CD14-positive monocyte (primary cell): ENCODE data around the gene PLA2G2F. TPM values are rescaled to one million over a fixed set of nuclear protein-coding genes. Genes with fewer than 3 reads are reported as not detected.

ENCODE experiments used
- DNase-seq, 3 donors: peaks; one replicate each; pipeline ENCODE4 v3.0.0-alpha.2; 2011 to 2022
- H2AFZ ChIP-seq: 2 replicates; pipeline ENCODE4 v1.6.0; 2012; ENCODE audit warnings: mild to moderate bottlenecking, low read depth, low read length, inconsistent platforms; ENCODE audit not compliant: insufficient read depth, poor library complexity, severe bottlenecking
- H3K27ac ChIP-seq, 2 donors: 1 replicate in 1 of 2; 2 replicates in 1 of 2; pipeline ENCODE4 v1.5.1; 2012 to 2013; ENCODE audit warnings: low read length in 2 of 2, control low read depth in 1 of 2, inconsistent platforms in 1 of 2, low read depth in 1 of 2, mild to moderate bottlenecking in 1 of 2
- H3K27me3 ChIP-seq, 2 donors: one replicate each; pipeline versions ENCODE4 v1.6.0 to v1.6.1; 2011 to 2013; ENCODE audit warnings: low read length in 2 of 2; ENCODE audit not compliant: control insufficient read depth in 2 of 2, insufficient read depth in 2 of 2
- H3K36me3 ChIP-seq, 2 donors: replicated peaks in 1 of 2; 1 replicate in 1 of 2; 2 replicates in 1 of 2; pipeline versions ENCODE4 v1.5.1 to v1.6.1; 2012 to 2013; ENCODE audit warnings: low read length in 2 of 2, control low read depth in 1 of 2, inconsistent platforms in 1 of 2, mild to moderate bottlenecking in 1 of 2; ENCODE audit not compliant: insufficient read depth in 2 of 2, control insufficient read depth in 1 of 2
- H3K4me1 ChIP-seq, 2 donors: 1 replicate in 1 of 2; 2 replicates in 1 of 2; pipeline versions ENCODE4 v1.5.1 to v1.6.1; 2012 to 2013; ENCODE audit warnings: low read length in 2 of 2, control low read depth in 1 of 2, inconsistent platforms in 1 of 2, mild to moderate bottlenecking in 1 of 2, moderate library complexity in 1 of 2; ENCODE audit not compliant: insufficient read depth in 2 of 2, control insufficient read depth in 1 of 2
- H3K4me2 ChIP-seq: replicated peaks from 2 replicates; pipeline ENCODE3; 2012; ENCODE audit warnings: low read length, moderate library complexity, mild to moderate bottlenecking; ENCODE audit not compliant: poor library complexity, severe bottlenecking; ENCODE audit errors: extremely low read depth
- H3K4me3 ChIP-seq, 3 experiments: fragments of 200-600 bp in 1 of 3; sonication (generic) in 1 of 3; replicated peaks in 1 of 3; 1 replicate in 2 of 3; 2 replicates in 1 of 3; pipeline ENCODE4 v1.5.1; 2011 to 2013; ENCODE audit warnings: low read length in 3 of 3, mild to moderate bottlenecking in 3 of 3, control low read depth in 2 of 3, low read depth in 2 of 3, inconsistent platforms in 1 of 3, moderate library complexity in 1 of 3
- H3K79me2 ChIP-seq: 2 replicates; pipeline ENCODE4 v1.6.0; 2012; ENCODE audit warnings: mild to moderate bottlenecking, control low read depth, inconsistent platforms, low read length, moderate library complexity; ENCODE audit not compliant: insufficient read depth
- H3K9ac ChIP-seq: 2 replicates; pipeline ENCODE4 v1.6.0; 2017; ENCODE audit warnings: low read length, mild to moderate bottlenecking; ENCODE audit not compliant: insufficient read depth, poor library complexity, severe bottlenecking
- H3K9me3 ChIP-seq, 2 donors: replicated peaks in 1 of 2; 1 replicate in 1 of 2; 2 replicates in 1 of 2; pipeline versions ENCODE4 v1.5.1 to v1.6.1; 2012 to 2013; ENCODE audit warnings: low read length in 2 of 2, control low read depth in 1 of 2; ENCODE audit not compliant: control insufficient read depth in 1 of 2, insufficient read depth in 1 of 2
- H4K20me1 ChIP-seq: 2 replicates; pipeline ENCODE4 v1.6.0; 2012; ENCODE audit warnings: mild to moderate bottlenecking, low read length, control low read depth, moderate library complexity; ENCODE audit not compliant: insufficient read depth
- H3K27ac Mint-ChIP-seq, 7 donors: one replicate each; pipeline ENCODE4 v1.8.0; 2020; ENCODE audit warnings: mild to moderate bottlenecking in 7 of 7, mixed read lengths in 7 of 7, moderate library complexity in 6 of 7, inconsistent platforms in 2 of 7
- H3K27me3 Mint-ChIP-seq, 3 donors: one replicate each; pipeline ENCODE4 v1.8.0; 2021 to 2022; ENCODE audit warnings: low read depth in 3 of 3, mild to moderate bottlenecking in 3 of 3, mixed read lengths in 3 of 3, moderate library complexity in 3 of 3, inconsistent platforms in 1 of 3
- H3K36me3 Mint-ChIP-seq, 2 donors: one replicate each; pipeline ENCODE4 v1.8.0; 2020; ENCODE audit warnings: mixed read lengths in 2 of 2, inconsistent platforms in 1 of 2, mild to moderate bottlenecking in 1 of 2
- H3K4me1 Mint-ChIP-seq: one replicate; pipeline ENCODE4 v1.8.0; 2020; ENCODE audit warnings: mild to moderate bottlenecking, mixed read lengths
- H3K4me3 Mint-ChIP-seq, 2 donors: one replicate each; pipeline ENCODE4 v1.8.0; 2020; ENCODE audit warnings: mild to moderate bottlenecking in 2 of 2, mixed read lengths in 2 of 2, moderate library complexity in 1 of 2
- H3K9me3 Mint-ChIP-seq, 7 donors: one replicate each; pipeline ENCODE4 v1.8.0; 2020 to 2022; ENCODE audit warnings: mixed read lengths in 7 of 7, mild to moderate bottlenecking in 6 of 7, moderate library complexity in 6 of 7, inconsistent platforms in 2 of 7
- CTCF ChIP-seq: fragments of 200-600 bp; IDR thresholded peaks from one replicate; pipeline ENCODE4 v1.8.0; 2022; ENCODE audit warnings: antibody characterized with exemption, mild to moderate bottlenecking
- WGBS: methylation state at CpG from one replicate; pipeline ENCODE4 v1.1.5; 2013; ENCODE audit warnings: missing lambda C conversion rate; ENCODE audit not compliant: insufficient coverage; 5-methylcytosine and 5-hydroxymethylcytosine counted together
- intact Hi-C, 2 donors: fragments of 100-400 bp; cut with micrococcal nuclease; formaldehyde crosslinking; loops; one replicate each; pipeline versions ENCODE4 v1.15.0 to v1.15.1; 2023
- polyA plus RNA-seq, 3 donors: library from polyadenylated mRNA; depleted of rRNA in 1 of 3; unstranded in 2 of 3; stranded (reverse) in 1 of 3; fragments of 300-500 nt in 2 of 3; fragments of >200 nt in 1 of 3; fragmentation: Illumina TruSeq in 2 of 3; gene quantifications; 1 replicate in 2 of 3; 2 replicates in 1 of 3; pipeline ENCODE4 v1.2.3, GENCODE V29; 2012 to 2021

The PLA2G2F gene
- polyA plus RNA-seq, 3 donors, result not detected

DNA sequence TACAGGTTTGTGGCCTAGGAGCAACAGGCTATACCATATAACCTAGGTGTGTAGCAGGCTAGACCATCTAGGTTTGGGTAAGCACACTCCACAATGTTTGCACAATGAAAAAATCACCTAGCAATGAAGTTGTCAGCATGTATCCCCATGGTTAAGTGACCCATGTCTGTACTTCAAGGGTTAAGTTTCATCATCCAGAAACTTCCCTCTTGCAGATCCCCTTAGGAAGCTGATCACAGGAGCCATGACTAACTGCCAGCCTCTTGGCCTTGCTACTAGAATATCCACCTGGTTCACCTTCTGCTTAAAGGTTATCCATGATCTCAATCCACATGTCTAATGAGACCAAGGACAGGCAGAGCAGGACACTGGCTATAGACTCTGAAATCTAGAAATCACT lies 43.3 kb downstream of the PLA2G2F start:
- peak in 1 of 3 donors; percentile 17 for DNase-seq
- Histone ChIP-seq H3K4me2 (no peak overlapping the region), H3K27ac (no peak overlapping the region), H3K79me2 (no peaks in the 10 kb centered on the region), H3K4me3 (no peak overlapping the region), H2AFZ (no peak overlapping the region), H3K9me3 (peaks cover 8 to 10% of the 10 kb centered on the region in 2 donors), H4K20me1 (no peaks in the 10 kb centered on the region), H3K4me1 (peaks cover 20 to 23% of the 10 kb centered on the region in 2 donors), H3K9ac (no peak overlapping the region), H3K36me3 (no peaks in the 10 kb centered on the region), H3K27me3 (peaks cover 23 to 32% of the 10 kb centered on the region in 2 donors)
- Mint-ChIP-seq H3K9me3 (peaks cover 12 to 19% (median 17%) of the 10 kb centered on the region in 7 donors), H3K27me3 (peaks cover 36 to 45% (median 43%) of the 10 kb centered on the region in 3 donors), H3K4me3 (no peak overlapping the region), H3K36me3 (peaks cover 0 to 5% of the 10 kb centered on the region in 2 donors), H3K4me1 (peaks cover 27% of the 10 kb centered on the region), H3K27ac (no peak overlapping the region)
- no peak for TF ChIP-seq CTCF
- intact Hi-C loops, result no loop called here

- Mint-ChIP-seq H3K9me3 (peaks cover 12 to 19% (median 17%) of the 10 kb centered on the region in 7 donors), H3K27me3 (peaks cover 42 to 48% (median 48%) of the 10 kb centered on the region in 3 donors), H3K4me3 (no peak overlapping the region), H3K4me1 (peaks cover 30% of the 10 kb centered on the region), H3K36me3 (peaks cover 0 to 5% of the 10 kb centered on the region in 2 donors), H3K27ac (no peak overlapping the region)
- Histone ChIP-seq H3K9ac (no peak overlapping the region), H3K36me3 (no peaks in the 10 kb centered on the region), H3K79me2 (no peaks in the 10 kb centered on the region), H3K4me1 (peaks cover 20 to 23% of the 10 kb centered on the region in 2 donors), H3K27me3 (peaks cover 29 to 38% of the 10 kb centered on the region in 2 donors), H3K4me3 (no peak overlapping the region), H3K4me2 (no peak overlapping the region), H3K27ac (no peak overlapping the region), H3K9me3 (peaks cover 8 to 10% of the 10 kb centered on the region in 2 donors), H2AFZ (no peak overlapping the region), H4K20me1 (no peaks in the 10 kb centered on the region)
- 93% methylated on average over 8 of the region's 10 CpGs for WGBS
- TF ChIP-seq CTCF, result no peak
- intact Hi-C loops, result no loop called here
- no peak for DNase-seq
These were observed 43.9 kb downstream of the PLA2G2F start for GRCh38 chr1:20183035-20183434.
